HCT116 (cell line): ENCODE results near the gene PRRG2.
A peak's percentile ranks its signal among the peaks of the same experiment; 100 is the strongest.

ENCODE experiments used
- CTCF ChIP-seq, 3 experiments: fragments of 200-600 bp in 1 of 3; sonication (generic) in 1 of 3; IDR thresholded peaks in 2 of 3; conservative IDR thresholded peaks in 1 of 3; 2 replicates each; pipeline ENCODE4 v1.5.1; 2012 to 2017; ENCODE audit warnings: low read depth in 2 of 3, low read length in 2 of 3, antibody characterized with exemption in 1 of 3, borderline replicate concordance in 1 of 3, control low read depth in 1 of 3, mild to moderate bottlenecking in 1 of 3, mixed read lengths in 1 of 3, mixed run types in 1 of 3, moderate library complexity in 1 of 3; ENCODE audit not compliant: insufficient read depth in 1 of 3
- MAX ChIP-seq: IDR thresholded peaks from 2 replicates; pipeline ENCODE4 v1.6.1; 2012
- POLR2AphosphoS5 ChIP-seq: IDR thresholded peaks from 2 replicates; pipeline ENCODE4 v1.6.1; 2011; ENCODE audit warnings: mild to moderate bottlenecking, low read depth, low read length, moderate library complexity
- REST ChIP-seq: IDR thresholded peaks from 2 replicates; pipeline ENCODE4 v1.6.1; 2012; ENCODE audit warnings: low read depth
- TCF7L2 ChIP-seq: IDR thresholded peaks from 2 replicates; pipeline ENCODE4 v1.7.0; 2011; ENCODE audit warnings: borderline replicate concordance, inconsistent platforms; ENCODE audit not compliant: insufficient read depth, insufficient read length; ENCODE audit errors: extremely low read depth

GRCh38 chr19:49593233-49594113, 12.4 kb downstream of the PRRG2 start:
- no peak for TF ChIP-seq REST
- TF ChIP-seq CTCF (IDR thresholded peaks at IDR 0.05 in 2 of 3, conservative IDR thresholded peaks at IDR 0.05 in 1 of 3; ENCODE audit: borderline replicate concordance in 1 of 3, insufficient read depth in 1 of 3, low read depth in 2 of 3, low read length in 2 of 3), result no peak
- TF ChIP-seq MAX, result no peak
- no peak for TF ChIP-seq TCF7L2
- TF ChIP-seq POLR2AphosphoS5, result peak; percentile 41; the same call in 1 of the 2 replicates
